GM06990 (cell line): Measurements from ENCODE around the gene GJE1.
"Not testable (repeated sequence)": the region's sequence is repeated elsewhere in the genome, so short reads cannot be mapped to it uniquely, and the experiment has no call there.

ENCODE experiments used
- DNase-seq: peaks from one replicate; pipeline ENCODE4 v3.0.0-alpha.2; 2011; ENCODE audit not compliant: insufficient read length; ENCODE audit errors: extremely low read depth
- H3K27me3 ChIP-seq: replicated peaks from 2 replicates; pipeline ENCODE4 v1.6.0; 2011; ENCODE audit warnings: low read length; ENCODE audit not compliant: control insufficient read depth, insufficient read depth
- H3K36me3 ChIP-seq: 2 replicates; pipeline ENCODE4 v1.5.1; 2011; ENCODE audit warnings: low read length; ENCODE audit not compliant: control insufficient read depth, insufficient read depth
- H3K4me3 ChIP-seq: replicated peaks from 2 replicates; pipeline ENCODE4 v1.5.1; 2011; ENCODE audit warnings: low read depth, mild to moderate bottlenecking, control low read depth, low read length
- TF ChIP-seq, protein P1 (sequence below): IDR thresholded peaks from 2 replicates; pipeline ENCODE4 v1.5.1; 2011; ENCODE audit warnings: low read length, control low read depth, mild to moderate bottlenecking, inconsistent platforms; ENCODE audit not compliant: insufficient read depth, poor library complexity, severe bottlenecking

GJE1 gene, protein sequence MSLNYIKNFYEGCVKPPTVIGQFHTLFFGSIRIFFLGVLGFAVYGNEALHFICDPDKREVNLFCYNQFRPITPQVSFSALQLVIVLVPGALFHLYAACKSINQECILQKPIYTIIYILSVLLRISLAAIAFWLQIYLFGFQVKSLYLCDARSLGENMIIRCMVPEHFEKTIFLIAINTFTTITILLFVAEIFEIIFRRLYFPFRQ

DNA sequence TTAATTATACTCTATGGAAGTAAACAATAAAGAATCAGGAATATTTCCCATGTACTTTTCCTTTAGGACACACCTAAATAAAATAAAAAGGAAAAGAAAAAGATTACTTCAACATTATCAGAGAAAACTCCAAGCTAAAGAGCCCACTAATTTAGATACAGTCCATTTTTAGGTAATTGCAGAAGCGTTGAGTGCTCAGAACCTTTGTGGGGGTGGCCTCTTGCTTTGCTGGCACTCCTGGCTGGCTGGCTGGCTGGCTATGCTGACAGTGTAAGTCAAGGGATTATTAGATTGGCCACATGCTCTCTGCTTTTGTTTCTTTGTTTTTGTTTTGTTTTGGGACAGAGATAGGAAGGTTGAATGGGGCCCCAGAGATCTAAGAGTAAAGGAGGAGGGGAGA, at the start of gene GJE1:
Gene GJE1, plus strand, starts transcription at position 301 of the 400 bp plus-strand sequence. CDS start 234 bp downstream, outside the sequence.
- H3K4me3 ChIP-seq: no peak within 1 kb of the TSS
- no peak for DNase-seq
- H3K27me3 ChIP-seq: no peaks in the 10 kb centered on the region
- TF ChIP-seq, protein P1, sequence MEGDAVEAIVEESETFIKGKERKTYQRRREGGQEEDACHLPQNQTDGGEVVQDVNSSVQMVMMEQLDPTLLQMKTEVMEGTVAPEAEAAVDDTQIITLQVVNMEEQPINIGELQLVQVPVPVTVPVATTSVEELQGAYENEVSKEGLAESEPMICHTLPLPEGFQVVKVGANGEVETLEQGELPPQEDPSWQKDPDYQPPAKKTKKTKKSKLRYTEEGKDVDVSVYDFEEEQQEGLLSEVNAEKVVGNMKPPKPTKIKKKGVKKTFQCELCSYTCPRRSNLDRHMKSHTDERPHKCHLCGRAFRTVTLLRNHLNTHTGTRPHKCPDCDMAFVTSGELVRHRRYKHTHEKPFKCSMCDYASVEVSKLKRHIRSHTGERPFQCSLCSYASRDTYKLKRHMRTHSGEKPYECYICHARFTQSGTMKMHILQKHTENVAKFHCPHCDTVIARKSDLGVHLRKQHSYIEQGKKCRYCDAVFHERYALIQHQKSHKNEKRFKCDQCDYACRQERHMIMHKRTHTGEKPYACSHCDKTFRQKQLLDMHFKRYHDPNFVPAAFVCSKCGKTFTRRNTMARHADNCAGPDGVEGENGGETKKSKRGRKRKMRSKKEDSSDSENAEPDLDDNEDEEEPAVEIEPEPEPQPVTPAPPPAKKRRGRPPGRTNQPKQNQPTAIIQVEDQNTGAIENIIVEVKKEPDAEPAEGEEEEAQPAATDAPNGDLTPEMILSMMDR: no peak
- H3K36me3 ChIP-seq: no peaks in the 10 kb centered on the region

DNA sequence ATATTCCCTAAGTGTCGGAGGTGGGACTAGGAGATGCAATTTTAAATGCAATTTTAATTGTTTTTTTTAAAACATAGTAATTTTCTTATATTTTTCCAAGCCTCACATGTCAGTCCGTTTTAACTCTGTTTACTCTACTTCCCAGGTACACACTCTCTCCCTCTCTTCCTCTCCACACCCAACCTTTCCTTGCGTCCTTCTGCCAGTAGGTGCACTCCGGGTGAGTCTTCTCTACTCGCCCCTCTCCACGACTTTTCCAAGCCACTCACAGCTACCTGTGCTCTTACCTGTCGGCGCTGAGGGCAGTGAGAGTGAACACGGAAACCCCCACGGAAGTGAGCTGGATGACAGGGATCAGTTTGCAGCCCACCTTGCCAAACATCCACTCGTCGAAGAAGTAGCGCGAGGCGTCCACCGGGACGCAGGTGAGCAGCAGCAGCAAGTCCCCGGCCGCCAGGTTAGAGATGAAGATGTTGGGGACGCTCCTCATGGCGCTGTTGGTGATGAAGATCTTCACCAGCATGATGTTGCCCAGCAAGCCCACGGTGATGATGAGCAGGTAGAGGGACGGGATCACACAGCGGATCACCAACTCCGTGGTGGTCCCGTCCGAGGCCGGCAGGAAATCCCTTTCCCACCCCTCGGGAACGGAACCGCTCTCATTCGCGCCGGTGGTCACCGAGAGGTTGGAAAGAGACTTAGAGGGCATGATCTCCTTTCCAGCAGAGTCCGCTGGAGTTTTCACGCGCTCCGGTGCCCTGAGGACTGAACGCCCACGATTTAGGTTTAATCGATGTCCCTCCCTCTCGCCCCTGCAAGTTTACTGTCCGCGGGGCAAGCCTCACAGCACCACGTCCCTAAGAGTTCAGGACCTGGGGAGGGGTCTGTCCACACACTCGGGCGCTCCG, 44.5 kb upstream of the GJE1 start:
- TF ChIP-seq, protein P1: no peak
- DNase-seq: no peak
- H3K4me3 ChIP-seq: no peak overlapping the region
- no peaks in the 10 kb centered on the region for H3K27me3 ChIP-seq
- no peaks in the 10 kb centered on the region for H3K36me3 ChIP-seq

DNA sequence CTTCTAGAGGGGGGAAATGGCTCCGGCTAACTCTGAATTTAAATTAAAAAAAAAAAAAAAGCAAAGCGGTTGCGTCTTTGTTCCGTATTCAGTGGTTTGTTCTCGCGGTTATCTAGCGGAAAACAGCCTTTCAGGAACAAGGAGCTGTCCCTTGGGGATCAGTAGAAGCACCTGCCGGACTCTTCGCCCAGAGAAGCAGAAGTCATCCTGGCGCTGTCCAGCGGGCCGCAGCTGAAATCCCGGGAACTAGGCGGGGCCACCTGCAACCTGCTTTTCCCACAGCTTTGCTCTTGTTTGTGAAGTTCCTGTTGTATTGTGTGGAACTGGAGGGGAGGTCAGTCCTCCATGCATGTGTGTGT, 43.9 kb upstream of the GJE1 start:
- TF ChIP-seq, protein P1: no peak
- no peak overlapping the region for H3K4me3 ChIP-seq
- no peaks in the 10 kb centered on the region for H3K27me3 ChIP-seq
- H3K36me3 ChIP-seq: no peaks in the 10 kb centered on the region
- DNase-seq: no peak

GRCh38 chr6:142104820-142105219, 27.9 kb upstream of the GJE1 start:
- H3K36me3 ChIP-seq, H3K4me3 ChIP-seq, DNase-seq, H3K27me3 ChIP-seq: not testable (repeated sequence)

DNA sequence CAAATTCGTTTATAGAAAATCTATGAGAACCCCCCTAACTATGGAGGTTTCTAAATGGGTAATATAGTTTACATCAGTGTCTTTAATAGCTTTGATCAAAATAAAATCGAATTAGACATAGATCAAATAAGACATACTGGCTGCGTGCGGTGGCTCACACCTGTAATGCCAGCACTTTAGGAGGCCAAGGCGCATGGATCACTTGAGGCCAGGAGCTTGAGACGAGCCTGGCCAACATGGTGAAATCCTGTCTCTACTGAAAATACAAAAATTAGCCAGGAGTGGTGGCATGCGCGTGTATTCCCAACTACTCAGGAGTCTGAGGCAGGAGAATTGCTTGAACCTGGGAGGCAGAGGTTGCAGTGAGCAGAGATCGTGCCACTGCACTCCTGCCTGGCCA, 21.9 kb upstream of the GJE1 start:
- H3K36me3 ChIP-seq, DNase-seq, H3K27me3 ChIP-seq, H3K4me3 ChIP-seq: not testable (repeated sequence)

DNA sequence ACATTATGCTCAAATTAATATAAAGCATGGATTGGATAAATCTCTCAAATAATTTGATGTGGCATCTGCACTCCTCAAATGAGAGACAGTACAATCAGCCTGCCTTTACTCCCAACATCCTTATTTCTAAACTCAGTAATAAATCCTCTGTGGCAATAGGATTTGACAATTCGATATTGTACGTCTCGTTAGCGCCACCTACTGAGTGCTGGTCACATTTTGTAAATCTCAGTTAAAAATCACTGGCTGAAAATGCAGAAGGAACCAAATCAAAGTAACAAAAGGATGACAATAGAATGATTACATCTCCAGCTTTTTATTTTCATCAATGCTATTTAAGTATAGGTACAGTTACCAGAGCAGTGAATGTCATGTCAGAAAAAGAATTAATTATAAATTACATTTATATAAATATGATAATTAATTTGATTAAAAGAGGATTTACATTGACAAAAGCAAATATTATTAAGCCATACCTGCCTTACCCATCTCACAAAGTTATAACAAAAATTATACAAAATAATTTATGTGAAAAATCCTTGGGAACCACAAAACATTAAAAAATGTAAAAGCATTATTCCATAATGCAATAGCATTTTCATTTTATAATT, 20.2 kb upstream of the GJE1 start:
- no peak for DNase-seq
- TF ChIP-seq, protein P1: peak; percentile 73
- H3K4me3 ChIP-seq: no peak overlapping the region
- H3K27me3 ChIP-seq: no peaks in the 10 kb centered on the region
- no peaks in the 10 kb centered on the region for H3K36me3 ChIP-seq
